ENCODE results near the gene IFIT1B.

The IFIT1B gene

DNA sequence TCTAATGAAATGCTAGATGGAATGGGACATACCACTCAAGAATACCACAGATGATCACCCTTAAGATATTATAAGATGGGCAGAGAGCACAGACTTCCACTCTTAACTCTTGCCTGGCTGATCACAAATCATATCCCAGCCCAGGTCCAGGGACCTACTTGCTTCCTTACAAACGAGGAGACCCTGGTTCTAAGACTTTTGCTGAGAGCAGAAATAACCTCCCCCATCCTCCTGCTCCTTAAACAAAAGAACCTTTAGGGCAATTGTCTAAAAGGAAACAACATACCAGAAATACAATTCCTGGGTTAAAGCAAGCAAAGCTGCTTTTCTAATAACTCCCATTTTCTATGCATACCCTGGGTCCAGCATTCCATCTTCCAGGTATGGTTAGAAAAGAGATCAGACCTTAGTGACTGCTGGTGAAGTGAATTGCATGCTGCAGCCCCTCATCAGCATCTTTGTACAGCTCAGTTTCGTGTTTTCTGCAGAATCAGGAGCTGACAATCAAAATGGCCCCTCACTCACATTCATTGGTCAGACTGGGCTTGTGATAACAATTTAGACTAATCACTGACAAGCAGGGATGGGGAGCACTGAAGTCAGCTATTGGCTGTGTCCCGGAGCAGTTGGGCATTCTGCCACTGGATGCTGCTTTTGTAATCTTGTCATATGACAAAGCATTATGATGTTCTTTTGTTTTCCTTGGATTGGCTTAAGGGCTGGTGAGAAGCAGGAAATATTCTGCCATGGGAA is 35.5 kb upstream of the IFIT1B start:
- CTCF ChIA-PET = interaction anchor here (1.9 to 2.2 kb wide), 2 partner anchors 22 to 26 kb away, joined by 4 to 9 read pairs; no protein-coding TSS in a partner anchor
- H3K4me3 ChIP-seq (ENCODE audit: low read depth, low read length) = no peak overlapping the region
- DNase-seq (ENCODE audit: low read depth, low spot score) = no peak
- TF ChIP-seq, protein P1, sequence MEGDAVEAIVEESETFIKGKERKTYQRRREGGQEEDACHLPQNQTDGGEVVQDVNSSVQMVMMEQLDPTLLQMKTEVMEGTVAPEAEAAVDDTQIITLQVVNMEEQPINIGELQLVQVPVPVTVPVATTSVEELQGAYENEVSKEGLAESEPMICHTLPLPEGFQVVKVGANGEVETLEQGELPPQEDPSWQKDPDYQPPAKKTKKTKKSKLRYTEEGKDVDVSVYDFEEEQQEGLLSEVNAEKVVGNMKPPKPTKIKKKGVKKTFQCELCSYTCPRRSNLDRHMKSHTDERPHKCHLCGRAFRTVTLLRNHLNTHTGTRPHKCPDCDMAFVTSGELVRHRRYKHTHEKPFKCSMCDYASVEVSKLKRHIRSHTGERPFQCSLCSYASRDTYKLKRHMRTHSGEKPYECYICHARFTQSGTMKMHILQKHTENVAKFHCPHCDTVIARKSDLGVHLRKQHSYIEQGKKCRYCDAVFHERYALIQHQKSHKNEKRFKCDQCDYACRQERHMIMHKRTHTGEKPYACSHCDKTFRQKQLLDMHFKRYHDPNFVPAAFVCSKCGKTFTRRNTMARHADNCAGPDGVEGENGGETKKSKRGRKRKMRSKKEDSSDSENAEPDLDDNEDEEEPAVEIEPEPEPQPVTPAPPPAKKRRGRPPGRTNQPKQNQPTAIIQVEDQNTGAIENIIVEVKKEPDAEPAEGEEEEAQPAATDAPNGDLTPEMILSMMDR (IDR thresholded peaks at IDR 0.05; ENCODE audit: insufficient read depth, low read length, missing control alignments) = no peak
- POLR2A ChIA-PET = no interaction called here

DNA sequence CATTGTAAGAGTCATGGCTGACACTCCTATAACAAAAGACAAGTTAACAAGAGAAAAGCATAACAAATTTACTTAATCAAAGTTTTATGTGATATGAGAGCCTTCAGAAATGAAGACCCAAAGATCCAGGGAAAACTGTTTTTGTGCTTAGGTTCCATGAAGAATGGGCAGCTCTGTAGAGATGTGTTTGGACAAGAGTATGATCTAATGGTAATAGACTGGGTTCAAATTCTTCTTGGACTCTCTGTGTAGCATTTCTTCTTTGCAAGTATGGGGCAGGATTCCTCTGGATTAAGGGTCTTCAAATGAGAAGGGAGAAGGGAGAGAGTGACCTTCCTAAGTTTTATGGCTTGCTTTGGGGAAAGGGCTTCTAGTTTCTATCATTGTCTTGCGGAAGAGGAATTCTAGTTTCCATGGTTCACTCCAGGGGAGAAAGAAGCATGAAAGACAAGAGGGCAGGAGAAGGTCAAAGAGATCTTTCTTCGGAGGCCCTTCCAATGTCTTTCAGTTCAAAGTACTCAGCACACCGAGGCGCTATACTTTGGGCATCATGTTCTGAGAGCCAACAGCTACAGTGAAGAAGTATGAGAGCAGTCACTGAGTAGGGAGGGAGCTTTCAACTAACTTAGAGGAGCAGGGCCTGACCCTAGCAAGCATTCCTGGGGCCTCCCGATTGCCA is 34.6 kb upstream of the IFIT1B start:
- CTCF ChIA-PET = interaction anchor here (1.1 to 2.2 kb wide), 3 partner anchors 8 to 25 kb away, joined by 4 to 9 read pairs (median 4); partner anchors contain the start of gene IFIT3
- DNase-seq (ENCODE audit: low read depth, low spot score) = no peak
- H3K4me3 ChIP-seq (ENCODE audit: low read depth, low read length) = no peak overlapping the region
- TF ChIP-seq, protein P1 (IDR thresholded peaks at IDR 0.05; ENCODE audit: insufficient read depth, low read length, missing control alignments) = no peak
- POLR2A ChIA-PET = interaction anchor here (1.1 kb wide), 1 partner anchor 9 kb away, joined by 3 read pairs; no protein-coding TSS in a partner anchor

DNA sequence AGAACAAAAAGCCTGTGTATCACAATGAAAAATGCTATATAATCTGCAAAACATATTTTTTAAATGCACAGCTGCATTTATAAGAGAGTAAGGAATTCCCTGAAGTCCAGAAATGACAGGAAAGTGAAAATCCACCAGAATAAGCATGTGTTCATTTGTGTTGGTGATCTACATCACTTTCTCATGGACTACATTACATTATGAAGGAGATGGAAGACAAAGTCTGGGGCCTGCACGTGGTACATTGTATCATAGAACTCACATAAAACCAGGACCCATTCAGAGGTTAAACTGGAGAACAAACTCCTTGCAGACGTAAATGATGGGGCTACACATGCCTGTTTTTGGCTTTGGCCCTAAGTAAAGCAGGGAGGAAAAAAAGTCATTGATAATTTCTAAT is 33.7 kb upstream of the IFIT1B start:
- TF ChIP-seq, protein P1 (IDR thresholded peaks at IDR 0.05; ENCODE audit: insufficient read depth, low read length, missing control alignments) = no peak
- DNase-seq (ENCODE audit: low read depth, low spot score) = no peak
- POLR2A ChIA-PET = interaction anchor here (1.1 kb wide), 1 partner anchor 8 kb away, joined by 3 read pairs; no protein-coding TSS in a partner anchor
- CTCF ChIA-PET = interaction anchor here (1.1 to 2.2 kb wide), 3 partner anchors 7 to 25 kb away, joined by 4 to 9 read pairs (median 4); partner anchors contain the start of gene IFIT3
- no peak overlapping the region for H3K4me3 ChIP-seq (ENCODE audit: low read depth, low read length)

DNA sequence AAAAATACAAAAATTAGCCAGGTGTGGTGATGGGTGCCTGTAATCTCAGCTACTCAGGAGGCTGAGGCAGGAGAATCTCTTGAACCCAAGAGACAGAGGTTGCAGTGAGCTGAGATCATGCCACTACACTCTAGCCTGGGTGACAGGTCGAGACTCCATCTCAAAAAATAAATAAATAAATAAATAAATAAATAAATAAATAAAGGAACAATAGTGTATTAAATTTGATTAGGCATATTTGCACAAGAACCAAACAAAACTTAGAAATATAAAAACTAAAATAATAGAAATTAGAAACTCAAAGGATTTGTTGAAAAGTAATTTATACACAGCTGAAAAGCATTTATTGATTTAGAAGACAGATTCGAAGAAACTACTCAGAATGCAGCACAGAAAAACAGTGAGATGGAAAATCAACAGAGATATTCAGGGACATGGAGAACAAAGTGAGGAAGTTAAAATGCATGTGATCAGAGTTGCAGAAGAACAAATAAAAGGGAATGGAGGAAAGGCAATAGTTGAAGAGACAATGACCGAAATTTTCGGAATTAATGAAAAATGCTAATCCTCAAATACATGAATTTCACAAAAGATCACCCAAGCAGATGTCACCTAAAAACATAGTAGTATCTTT is 32.4 kb upstream of the IFIT1B start:
- TF ChIP-seq, protein P1 (IDR thresholded peaks at IDR 0.05; ENCODE audit: insufficient read depth, low read length, missing control alignments) = no peak
- ChIA-PET POLR2A (no interaction called here), CTCF (interaction anchor here (1.2 kb wide), 1 partner anchor 10 kb away, joined by 4 read pairs; no protein-coding TSS in a partner anchor)
- DNase-seq (ENCODE audit: low read depth, low spot score) = no peak
- H3K4me3 ChIP-seq (ENCODE audit: low read depth, low read length) = no peak overlapping the region

DNA sequence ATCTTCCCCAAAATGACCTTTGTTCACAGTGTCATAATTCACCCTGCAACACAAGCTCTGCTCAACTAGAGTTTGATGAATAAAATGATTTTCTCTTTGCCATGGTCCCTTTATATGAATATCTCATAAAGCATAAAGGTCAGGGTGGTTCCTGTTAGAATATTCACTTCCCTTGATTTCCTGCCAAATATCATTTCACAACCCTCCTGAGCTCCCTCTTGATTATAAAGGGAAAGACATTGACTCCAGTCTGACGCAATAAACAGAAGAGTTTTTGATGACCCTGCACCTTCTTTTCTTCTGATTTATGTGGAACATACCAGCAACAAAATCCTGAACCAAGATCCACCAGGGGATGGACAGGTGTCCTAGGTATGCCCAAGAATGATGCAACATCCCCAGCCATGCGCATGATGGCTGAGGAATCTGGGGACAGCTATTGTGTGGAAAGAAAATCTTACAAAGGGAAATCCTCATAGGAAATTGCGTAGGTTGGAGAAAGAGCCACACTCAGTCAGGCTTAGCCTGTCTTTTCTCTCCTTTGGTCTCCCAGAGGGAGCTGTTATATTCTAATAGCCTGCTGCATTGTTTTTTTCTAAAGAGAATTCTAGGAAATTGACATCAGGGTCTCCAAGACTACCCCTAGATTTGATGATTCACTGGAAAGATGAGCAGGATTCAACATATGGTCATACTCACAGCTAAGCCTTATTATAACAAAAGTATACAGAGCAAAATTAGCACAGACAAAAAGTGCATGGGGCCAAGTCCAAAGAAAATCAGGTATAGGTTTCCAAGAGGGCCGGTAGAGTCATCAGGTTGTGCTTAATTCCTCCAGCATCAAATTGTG is 31.2 kb upstream of the IFIT1B start:
- no peak for DNase-seq (ENCODE audit: low read depth, low spot score)
- TF ChIP-seq, protein P1 (IDR thresholded peaks at IDR 0.05; ENCODE audit: insufficient read depth, low read length, missing control alignments) = no peak
- CTCF ChIA-PET = interaction anchor here (0.8 to 1.6 kb wide), 4 partner anchors 11 to 218 kb away, joined by 3 to 7 read pairs (median 4); no protein-coding TSS in a partner anchor
- POLR2A ChIA-PET = no interaction called here
- no peak overlapping the region for H3K4me3 ChIP-seq (ENCODE audit: low read depth, low read length)

Data from AG04449 (cell line).